Skeletal muscle tissue (tissue), 4 donors: ENCODE measurements around the gene SORT1. TPM values are rescaled to one million over a fixed set of nuclear protein-coding genes. Genes with fewer than 3 reads are reported as not detected.
A peak's percentile ranks its signal among the peaks of the same experiment; 100 is the strongest.
"Not testable (repeated sequence)": the region's sequence is repeated elsewhere in the genome, so short reads cannot be mapped to it uniquely, and the experiment has no call there.

Source experiments
- H3K27ac ChIP-seq: one replicate; pipeline ENCODE4 v1.7.0; 2013; ENCODE audit warnings: mild to moderate bottlenecking, low read depth, low read length, inconsistent platforms
- H3K27me3 ChIP-seq, 3 donors: one replicate each; pipeline ENCODE4 v1.7.0; 2013; ENCODE audit warnings: low read length in 3 of 3; ENCODE audit not compliant: control insufficient read depth in 3 of 3, insufficient read depth in 3 of 3
- H3K36me3 ChIP-seq, 3 donors: one replicate each; pipeline ENCODE4 v1.7.0; 2013; ENCODE audit warnings: low read length in 3 of 3; ENCODE audit not compliant: control insufficient read depth in 3 of 3, insufficient read depth in 3 of 3
- H3K4me1 ChIP-seq, 3 donors: one replicate each; pipeline ENCODE4 v1.7.0; 2013; ENCODE audit warnings: low read length in 3 of 3, mild to moderate bottlenecking in 3 of 3; ENCODE audit not compliant: control insufficient read depth in 3 of 3, insufficient read depth in 3 of 3
- H3K4me3 ChIP-seq, 3 donors: one replicate each; pipeline ENCODE4 v1.7.0; 2013; ENCODE audit warnings: low read length in 3 of 3
- H3K9ac ChIP-seq, 3 donors: one replicate each; pipeline ENCODE4 v1.7.0; 2013; ENCODE audit warnings: low read length in 3 of 3, mild to moderate bottlenecking in 3 of 3, moderate library complexity in 2 of 3, low read depth in 1 of 3
- H3K9me3 ChIP-seq, 3 donors: one replicate each; pipeline ENCODE4 v1.7.0; 2013; ENCODE audit warnings: low read length in 3 of 3; ENCODE audit not compliant: control insufficient read depth in 3 of 3
- total RNA-seq: library from RNA; depleted of rRNA; stranded (reverse); fragments of >200 nt; gene quantifications from one replicate; pipeline ENCODE4 v1.2.3, GENCODE V29; 2014
- donor health status: Osteomylitis.

Gene SORT1
- total RNA-seq, 1 donor from 2014 or later: 22.4 TPM

DNA sequence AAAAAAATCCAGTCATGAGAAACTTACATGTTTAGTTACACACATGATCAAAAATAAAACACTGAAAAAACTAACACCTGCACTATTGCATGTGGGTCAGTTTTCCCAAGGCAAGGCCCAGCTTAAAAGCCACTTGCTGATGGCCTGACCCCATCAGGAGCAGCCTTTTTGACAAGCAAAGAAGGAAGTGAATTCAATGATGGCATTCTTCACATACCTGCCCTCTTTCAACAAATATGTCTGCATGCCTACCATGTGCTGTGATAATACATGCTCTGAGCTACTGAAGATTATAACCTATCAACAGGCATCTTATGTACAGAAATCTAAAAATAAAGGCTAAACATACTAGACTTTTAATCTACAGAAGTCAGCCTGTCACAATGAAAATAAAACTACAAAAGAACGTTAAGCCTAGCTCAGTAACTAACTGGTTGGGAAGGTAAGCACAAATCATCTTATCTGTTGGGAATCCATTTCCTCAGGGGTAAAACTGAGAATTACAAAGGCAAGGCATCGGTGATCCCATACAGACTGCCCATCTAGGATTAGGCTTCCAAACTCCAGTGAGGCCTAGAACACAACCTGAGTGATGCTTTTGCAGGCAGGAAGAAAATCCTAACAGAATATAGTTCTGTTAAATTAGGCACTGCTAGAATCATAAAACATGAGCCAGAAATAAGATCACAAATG, 14.5 kb downstream of the SORT1 start:
- Histone ChIP-seq H3K4me3 (no peak overlapping the region), H3K27me3 (no peaks in the 10 kb centered on the region), H3K4me1 (peaks cover 40 to 54% (median 46%) of the 10 kb centered on the region in 3 donors), H3K9me3 (no peaks in the 10 kb centered on the region), H3K27ac (peak overlapping the region; percentile 9), H3K36me3 (no peaks in the 10 kb centered on the region), H3K9ac (peak overlapping the region in 1 of 3 donors; percentile 5)

DNA sequence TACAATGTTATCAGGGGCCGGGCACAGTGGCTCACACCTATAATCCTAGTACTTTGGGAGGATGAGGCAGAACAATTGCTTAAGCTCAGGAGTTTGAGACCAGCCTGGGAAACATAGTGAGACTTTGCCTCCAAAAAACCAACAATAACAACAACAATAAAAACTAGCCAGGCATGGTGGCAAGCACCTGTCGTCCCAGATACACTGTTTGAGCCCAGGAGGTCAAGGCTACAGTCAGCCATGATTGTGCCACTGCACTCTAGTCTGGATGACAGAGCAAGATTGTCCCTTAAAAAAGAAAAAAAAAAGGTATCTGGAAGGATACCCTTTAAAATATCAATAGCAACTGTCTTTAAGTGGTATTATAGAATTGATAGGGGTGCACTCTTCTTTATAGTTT, 16.1 kb downstream of the SORT1 start:
- peak overlapping the region; percentile 4 for H3K27ac ChIP-seq

DNA sequence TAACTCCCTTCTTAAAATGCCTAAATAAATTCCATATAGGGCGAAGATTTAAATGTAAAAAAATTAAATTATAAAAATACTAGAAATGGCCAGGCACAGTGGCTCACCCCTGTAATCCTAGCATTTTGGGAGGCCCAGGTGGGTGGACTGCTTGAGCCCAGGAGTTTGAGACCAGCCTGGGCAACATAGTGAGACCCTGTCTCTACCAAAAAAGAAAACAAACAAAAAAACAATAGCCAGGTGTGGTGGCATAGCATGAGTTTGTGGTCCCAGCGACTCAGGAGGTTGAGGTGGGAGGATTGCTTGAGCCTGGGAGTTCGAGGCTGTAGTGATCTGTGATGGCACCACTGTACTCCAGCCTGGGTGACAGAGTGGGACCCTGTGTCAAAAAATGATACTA, 17.8 kb downstream of the SORT1 start:
- Histone ChIP-seq H3K27ac (no peak overlapping the region), H3K27me3 (no peaks in the 10 kb centered on the region), H3K9me3 (no peaks in the 10 kb centered on the region), H3K4me3 (no peak overlapping the region), H3K4me1 (peaks cover 30 to 36% (median 32%) of the 10 kb centered on the region in 3 donors), H3K36me3 (no peaks in the 10 kb centered on the region), H3K9ac (no peak overlapping the region)

More for the DNA sequence above, 16.1 kb downstream of the SORT1 start:
- H3K9ac ChIP-seq: no peak overlapping the region
- H3K36me3 ChIP-seq: no peaks in the 10 kb centered on the region
- no peaks in the 10 kb centered on the region for H3K27me3 ChIP-seq
- H3K4me1 ChIP-seq: peaks cover 40 to 53% (median 46%) of the 10 kb centered on the region in 3 donors
- H3K9me3 ChIP-seq: no peaks in the 10 kb centered on the region
- no peak overlapping the region for H3K4me3 ChIP-seq

DNA sequence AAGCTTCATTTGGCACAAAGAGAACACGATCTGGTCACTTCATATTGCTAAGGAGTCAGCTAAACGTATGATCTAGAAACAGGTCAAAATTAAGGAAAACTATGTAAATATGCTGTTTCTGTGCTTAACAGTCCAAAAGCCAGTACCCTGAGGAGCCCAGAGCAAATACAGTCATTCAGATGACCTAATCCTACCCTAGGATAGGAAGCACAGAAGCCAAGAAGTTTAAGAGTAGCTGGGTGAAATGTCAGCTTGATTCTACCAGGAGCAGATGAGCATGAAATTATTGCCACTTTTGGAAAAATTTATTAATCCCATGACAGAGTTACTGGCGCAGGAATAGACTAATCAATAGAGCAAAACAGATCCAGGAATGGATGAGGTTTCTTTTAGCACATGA, 18.3 kb downstream of the SORT1 start:
- Histone ChIP-seq H3K36me3 (no peaks in the 10 kb centered on the region), H3K27ac (no peak overlapping the region), H3K9ac (no peak overlapping the region), H3K4me3 (no peak overlapping the region), H3K9me3 (no peaks in the 10 kb centered on the region), H3K4me1 (peaks cover 26 to 33% (median 27%) of the 10 kb centered on the region in 3 donors), H3K27me3 (no peaks in the 10 kb centered on the region)

- Histone ChIP-seq H3K36me3 (no peaks in the 10 kb centered on the region), H3K27ac (no peak overlapping the region), H3K9me3 (no peaks in the 10 kb centered on the region), H3K4me3 (no peak overlapping the region), H3K4me1 (peaks cover 16 to 22% (median 19%) of the 10 kb centered on the region in 3 donors), H3K9ac (no peak overlapping the region), H3K27me3 (no peaks in the 10 kb centered on the region)
Observed at GRCh38 chr1:109377698-109378097, 20.0 kb downstream of the SORT1 start.

DNA sequence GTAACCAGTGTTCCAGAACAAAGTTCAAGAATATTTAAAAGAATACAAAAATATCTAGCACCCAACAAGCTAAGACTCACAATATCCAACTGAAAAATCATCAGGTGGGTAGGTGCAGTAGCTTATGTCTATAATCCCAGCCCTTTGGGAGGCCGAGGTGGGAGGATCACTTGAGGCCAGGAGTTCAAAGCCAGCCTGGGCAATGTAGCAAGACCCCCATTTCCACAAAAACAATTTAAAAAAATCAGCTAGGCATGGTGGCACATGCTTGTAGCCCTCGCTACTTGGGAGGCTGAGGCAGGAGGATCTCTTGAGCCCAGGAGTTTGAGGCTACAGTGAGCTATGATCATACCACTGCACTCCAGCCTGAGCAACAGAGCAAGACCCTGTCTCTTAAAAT, 24.0 kb downstream of the SORT1 start:
- H3K27ac ChIP-seq, H3K9me3 ChIP-seq, H3K36me3 ChIP-seq, H3K9ac ChIP-seq, H3K4me3 ChIP-seq, H3K27me3 ChIP-seq: not testable (repeated sequence)
- peaks cover 21 to 41% (median 23%) of the 10 kb centered on the region in 3 donors for H3K4me1 ChIP-seq

- Histone ChIP-seq H3K4me3 (no peak overlapping the region), H3K27me3 (no peaks in the 10 kb centered on the region), H3K9ac (peak overlapping the region in 2 of 3 donors; percentile 7 to 36), H3K27ac (peak overlapping the region; percentile 33), H3K36me3 (peaks cover 0 to 5% (median 0%) of the 10 kb centered on the region in 3 donors), H3K4me1 (peaks cover 21 to 45% (median 26%) of the 10 kb centered on the region in 3 donors), H3K9me3 (no peaks in the 10 kb centered on the region)
Observed at GRCh38 chr1:109373126-109373525, 24.6 kb downstream of the SORT1 start.

GRCh38 chr1:109372281-109372680, 25.4 kb downstream of the SORT1 start:
- H3K4me1 ChIP-seq: peaks cover 21 to 45% (median 26%) of the 10 kb centered on the region in 3 donors
- H3K9me3 ChIP-seq: no peaks in the 10 kb centered on the region
- H3K27me3 ChIP-seq: no peaks in the 10 kb centered on the region
- no peak overlapping the region for H3K9ac ChIP-seq
- H3K4me3 ChIP-seq: no peak overlapping the region
- H3K27ac ChIP-seq: peak overlapping the region; percentile 87
- peaks cover under 1 to 10% (median 6%) of the 10 kb centered on the region in 3 donors for H3K36me3 ChIP-seq

GRCh38 chr1:109371341-109371739, 26.4 kb downstream of the SORT1 start:
- H3K4me1 ChIP-seq: peaks cover 21 to 45% (median 26%) of the 10 kb centered on the region in 3 donors
- H3K9me3 ChIP-seq: no peaks in the 10 kb centered on the region
- peak overlapping the region; percentile 50 to 55 (median 52) for H3K4me3 ChIP-seq
- no peaks in the 10 kb centered on the region for H3K27me3 ChIP-seq
- H3K27ac ChIP-seq: peak overlapping the region; percentile 87
- peaks cover 10 to 20% (median 15%) of the 10 kb centered on the region in 3 donors for H3K36me3 ChIP-seq
- peak overlapping the region in 2 of 3 donors; percentile 34 to 60 for H3K9ac ChIP-seq

- Histone ChIP-seq H3K27me3 (no peaks in the 10 kb centered on the region), H3K27ac (peak overlapping the region; percentile 87), H3K9me3 (no peaks in the 10 kb centered on the region), H3K36me3 (peaks cover 13 to 23% (median 17%) of the 10 kb centered on the region in 3 donors), H3K9ac (peak overlapping the region; percentile 48 to 60 (median 48)), H3K4me3 (peak overlapping the region in 2 of 3 donors; percentile 50 to 55), H3K4me1 (peaks cover 21 to 45% (median 26%) of the 10 kb centered on the region in 3 donors)
Observed at GRCh38 chr1:109370712-109371340, 26.9 kb downstream of the SORT1 start.
